Fibroblast of lung (primary cell): ENCODE results near the gene DIAPH1. TPM values are rescaled to one million over a fixed set of nuclear protein-coding genes. Genes with fewer than 3 reads are reported as not detected.

Experiments
- DNase-seq, 2 donors: peaks; one replicate each; pipeline versions ENCODE4 v3.0.0 to v3.0.0-alpha.2; 2010; ENCODE audit warnings: low read depth in 2 of 2
- H2AFZ ChIP-seq: 2 replicates; pipeline ENCODE4 v1.5.1; 2012; ENCODE audit warnings: low read length, control low read depth, inconsistent platforms
- H3K27ac ChIP-seq: 2 replicates; pipeline ENCODE4 v1.5.1; 2011; ENCODE audit warnings: low read length, control low read depth; ENCODE audit not compliant: insufficient read depth
- H3K27me3 ChIP-seq: 2 replicates; pipeline ENCODE4 v1.5.1; 2011; ENCODE audit warnings: mild to moderate bottlenecking, low read length; ENCODE audit not compliant: control insufficient read depth, insufficient read depth
- H3K36me3 ChIP-seq: 2 replicates; pipeline ENCODE4 v1.5.1; 2011; ENCODE audit warnings: low read length; ENCODE audit not compliant: control insufficient read depth, insufficient read depth
- H3K4me1 ChIP-seq: 2 replicates; pipeline ENCODE4 v1.5.1; 2011; ENCODE audit warnings: low read length; ENCODE audit not compliant: control insufficient read depth, insufficient read depth; ENCODE audit errors: extremely low read depth
- H3K4me2 ChIP-seq: 2 replicates; pipeline ENCODE4 v1.5.1; 2011; ENCODE audit warnings: low read length, control low read depth; ENCODE audit not compliant: insufficient read depth; ENCODE audit errors: extremely low read depth
- H3K4me3 ChIP-seq, 4 experiments: fragments of 200-600 bp in 1 of 4; sonication (generic) in 1 of 4; replicated peaks in 1 of 4; 2 replicates each; pipeline ENCODE4 v1.5.1; 2011 to 2016; ENCODE audit warnings: low read length in 4 of 4, low read depth in 3 of 4, mild to moderate bottlenecking in 3 of 4, control low read depth in 2 of 4, inconsistent platforms in 1 of 4, mixed read lengths in 1 of 4; ENCODE audit not compliant: insufficient read depth in 1 of 4; ENCODE audit errors: control extremely low read depth in 1 of 4
- H3K79me2 ChIP-seq: 2 replicates; pipeline ENCODE4 v1.5.1; 2012; ENCODE audit warnings: mild to moderate bottlenecking, low read length, inconsistent platforms; ENCODE audit not compliant: control insufficient read depth, insufficient read depth
- H3K9ac ChIP-seq: 2 replicates; pipeline ENCODE4 v1.5.1; 2011; ENCODE audit warnings: mild to moderate bottlenecking, low read length, control low read depth; ENCODE audit not compliant: insufficient read depth
- H3K9me3 ChIP-seq: 2 replicates; pipeline ENCODE4 v1.5.1; 2012; ENCODE audit warnings: low read depth, low read length; ENCODE audit not compliant: control insufficient read depth, insufficient read depth
- H4K20me1 ChIP-seq: 2 replicates; pipeline ENCODE4 v1.5.1; 2011; ENCODE audit warnings: low read length; ENCODE audit not compliant: control insufficient read depth, insufficient read depth; ENCODE audit errors: extremely low read depth
- EZH2 ChIP-seq: IDR thresholded peaks from 2 replicates; pipeline ENCODE4 v1.5.1; 2012; ENCODE audit warnings: low read length, control low read depth, mild to moderate bottlenecking; ENCODE audit errors: missing control alignments
- polyA plus RNA-seq, 2 donors: library from polyadenylated mRNA; depleted of rRNA in 1 of 2; stranded (reverse) in 1 of 2; unstranded in 1 of 2; fragments of >200 nt; gene quantifications; 2 replicates each; pipeline ENCODE4 v1.2.1, GENCODE V29; 2011 to 2012; ENCODE audit warnings: missing spikeins in 1 of 2
- total RNA-seq: library from RNA; depleted of rRNA; stranded (reverse); fragments of >200 nt; gene quantifications from 2 replicates; pipeline ENCODE4 v1.2.1, GENCODE V29; 2014
- TF ChIP-seq, protein P1 (sequence below), 2 donors: IDR thresholded peaks in 1 of 2; conservative IDR thresholded peaks in 1 of 2; 1 replicate in 1 of 2; 2 replicates in 1 of 2; pipeline ENCODE4 v1.5.1; 2011 to 2012; ENCODE audit warnings: low read length in 2 of 2, control low read depth in 1 of 2, inconsistent platforms in 1 of 2, low read depth in 1 of 2, mild to moderate bottlenecking in 1 of 2

DIAPH1 gene
- total and polyA plus RNA-seq, 2 donors (not counting 1 experiment from before 2014, with no cell fraction given), result 21.1 to 30.9 TPM

DNA sequence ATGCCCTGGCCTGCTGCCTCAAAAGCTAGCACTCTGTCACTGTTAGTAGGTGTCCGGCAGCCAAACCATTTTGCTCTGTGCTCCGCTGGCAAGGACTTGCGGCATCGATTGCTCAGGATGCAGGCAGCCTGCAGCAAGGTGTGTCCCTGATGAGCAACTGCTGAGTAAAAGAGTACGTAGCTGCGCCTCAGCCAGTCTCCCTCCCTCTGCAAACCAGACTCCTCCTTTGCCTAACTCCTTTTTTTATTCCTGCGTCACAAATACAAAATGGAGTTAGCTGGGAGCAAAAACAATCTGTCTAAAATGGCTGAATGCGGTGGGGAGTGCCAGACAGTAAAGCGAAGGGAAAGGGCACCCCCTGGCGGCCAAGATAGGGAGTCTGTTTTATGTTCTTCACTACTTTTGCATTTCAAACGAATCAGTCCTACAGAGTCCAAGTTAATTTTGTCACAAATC lies 61.1 kb downstream of the DIAPH1 start:
- TF ChIP-seq, protein P1, sequence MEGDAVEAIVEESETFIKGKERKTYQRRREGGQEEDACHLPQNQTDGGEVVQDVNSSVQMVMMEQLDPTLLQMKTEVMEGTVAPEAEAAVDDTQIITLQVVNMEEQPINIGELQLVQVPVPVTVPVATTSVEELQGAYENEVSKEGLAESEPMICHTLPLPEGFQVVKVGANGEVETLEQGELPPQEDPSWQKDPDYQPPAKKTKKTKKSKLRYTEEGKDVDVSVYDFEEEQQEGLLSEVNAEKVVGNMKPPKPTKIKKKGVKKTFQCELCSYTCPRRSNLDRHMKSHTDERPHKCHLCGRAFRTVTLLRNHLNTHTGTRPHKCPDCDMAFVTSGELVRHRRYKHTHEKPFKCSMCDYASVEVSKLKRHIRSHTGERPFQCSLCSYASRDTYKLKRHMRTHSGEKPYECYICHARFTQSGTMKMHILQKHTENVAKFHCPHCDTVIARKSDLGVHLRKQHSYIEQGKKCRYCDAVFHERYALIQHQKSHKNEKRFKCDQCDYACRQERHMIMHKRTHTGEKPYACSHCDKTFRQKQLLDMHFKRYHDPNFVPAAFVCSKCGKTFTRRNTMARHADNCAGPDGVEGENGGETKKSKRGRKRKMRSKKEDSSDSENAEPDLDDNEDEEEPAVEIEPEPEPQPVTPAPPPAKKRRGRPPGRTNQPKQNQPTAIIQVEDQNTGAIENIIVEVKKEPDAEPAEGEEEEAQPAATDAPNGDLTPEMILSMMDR (conservative IDR thresholded peaks at IDR 0.05 in 1 of 2, IDR thresholded peaks at IDR 0.05 in 1 of 2; ENCODE audit: low read depth in 1 of 2, low read length in 2 of 2), result peak; percentile 73 to 75
- no peak for TF ChIP-seq EZH2
- Histone ChIP-seq H3K27ac (peak overlapping the region; percentile 78), H3K36me3 (no peaks in the 10 kb centered on the region), H3K4me1 (peaks cover 5% of the 10 kb centered on the region), H3K79me2 (no peaks in the 10 kb centered on the region), H3K4me3 (peak overlapping the region in 3 of 4 experiments; percentile 4 to 46 (median 37)), H4K20me1 (no peaks in the 10 kb centered on the region), H2AFZ (peak overlapping the region; percentile 79), H3K9ac (no peak overlapping the region), H3K9me3 (no peaks in the 10 kb centered on the region), H3K4me2 (peak overlapping the region; percentile 36), H3K27me3 (no peaks in the 10 kb centered on the region)
- DNase-seq, result peak; percentile 99 to 100

DNA sequence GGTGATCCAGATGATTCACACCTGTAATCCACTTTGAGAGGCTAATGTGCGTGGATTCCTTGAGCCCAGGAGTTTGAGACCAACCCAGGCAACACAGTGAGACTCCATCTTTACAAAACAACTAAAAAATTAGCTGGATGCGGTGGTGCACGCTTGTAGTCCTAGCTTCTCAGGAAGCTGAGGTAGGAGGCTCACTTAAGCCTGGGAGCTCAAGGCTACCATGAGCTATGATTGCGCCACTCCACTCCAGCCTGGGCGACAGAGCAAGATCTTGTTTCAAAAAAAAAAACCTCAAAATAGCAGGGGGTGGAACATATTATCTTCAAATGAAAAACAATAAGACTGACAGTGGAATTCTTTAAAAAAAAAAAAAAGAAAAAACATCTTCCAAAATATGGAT lies 70.9 kb downstream of the DIAPH1 start:
- no peak overlapping the region for H3K9ac ChIP-seq
- no peaks in the 10 kb centered on the region for H3K36me3 ChIP-seq
- no peak overlapping the region for H3K4me2 ChIP-seq
- no peaks in the 10 kb centered on the region for H3K27me3 ChIP-seq
- no peak for DNase-seq
- no peaks in the 10 kb centered on the region for H3K4me1 ChIP-seq
- no peak overlapping the region for H3K27ac ChIP-seq
- no peak overlapping the region for H2AFZ ChIP-seq
- TF ChIP-seq, protein P1 (conservative IDR thresholded peaks at IDR 0.05 in 1 of 2, IDR thresholded peaks at IDR 0.05 in 1 of 2; ENCODE audit: low read depth in 1 of 2, low read length in 2 of 2), result no peak
- no peak for TF ChIP-seq EZH2
- H3K4me3 ChIP-seq, result no peak overlapping the region
- H3K79me2 ChIP-seq, result no peaks in the 10 kb centered on the region
- H3K9me3 ChIP-seq, result peaks cover 2% of the 10 kb centered on the region
- no peaks in the 10 kb centered on the region for H4K20me1 ChIP-seq

DNA sequence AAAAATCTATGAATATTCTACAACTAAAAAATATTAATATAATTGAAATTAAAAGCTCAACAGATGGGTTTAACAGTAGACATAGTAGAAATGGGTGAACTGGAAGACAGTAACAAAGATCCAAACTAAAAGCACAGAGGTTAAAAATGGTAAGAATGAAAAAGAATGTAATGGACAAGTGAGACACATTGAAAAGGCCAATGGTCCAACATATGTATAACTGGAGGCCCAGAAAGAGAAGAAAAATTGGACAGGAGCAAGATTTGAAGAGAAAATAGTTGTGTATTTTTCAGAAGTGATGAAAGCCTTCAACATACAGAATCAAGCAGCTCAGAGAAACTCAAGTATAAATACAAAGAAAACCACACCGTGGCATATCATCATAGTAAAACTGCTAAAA lies 71.3 kb downstream of the DIAPH1 start:
- peak; percentile 44 to 75 for DNase-seq

More for the DNA sequence above, 71.3 kb downstream of the DIAPH1 start:
- Histone ChIP-seq H3K4me2 (no peak overlapping the region), H3K36me3 (no peaks in the 10 kb centered on the region), H3K9me3 (peaks cover 2% of the 10 kb centered on the region), H3K27me3 (no peaks in the 10 kb centered on the region), H3K4me1 (no peaks in the 10 kb centered on the region), H3K9ac (no peak overlapping the region), H4K20me1 (no peaks in the 10 kb centered on the region), H3K4me3 (no peak overlapping the region), H3K27ac (no peak overlapping the region), H3K79me2 (no peaks in the 10 kb centered on the region), H2AFZ (no peak overlapping the region)
- TF ChIP-seq EZH2, result no peak
- TF ChIP-seq, protein P1 (conservative IDR thresholded peaks at IDR 0.05 in 1 of 2, IDR thresholded peaks at IDR 0.05 in 1 of 2; ENCODE audit: low read depth in 1 of 2, low read length in 2 of 2), result no peak
